ENCODE results near the gene BTRC.
"Not testable (repeated sequence)": the region's sequence is repeated elsewhere in the genome, so short reads cannot be mapped to it uniquely, and the experiment has no call there.

BTRC gene

DNA sequence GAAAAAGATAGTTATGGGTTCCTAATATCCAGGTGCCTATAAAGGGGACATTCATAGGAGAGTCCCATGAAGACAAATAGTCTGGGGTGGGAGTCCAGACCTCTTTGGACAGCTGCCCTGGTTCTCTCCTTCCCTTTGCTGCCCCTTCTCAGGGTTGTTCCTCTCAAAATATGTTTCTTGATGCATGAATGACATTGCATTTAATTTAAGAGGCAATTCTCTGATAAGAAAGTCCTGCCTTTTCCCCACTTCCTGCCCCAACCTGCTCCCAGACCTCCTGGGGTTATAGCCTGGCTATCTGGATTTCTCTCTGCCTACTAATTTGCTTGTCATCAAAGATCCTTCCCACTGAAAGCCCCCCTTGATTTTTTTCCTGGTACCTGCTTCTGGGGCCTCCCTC lies 12.5 kb upstream of the BTRC start:
- H3K27me3 ChIP-seq (ENCODE audit: control insufficient read depth in 2 of 2, insufficient read depth in 2 of 2, low read length in 2 of 2): no peaks in the 10 kb centered on the region
- H3K27ac ChIP-seq (ENCODE audit: low read depth in 2 of 2, low read length in 2 of 2): no peak overlapping the region
- H3K4me3 ChIP-seq (ENCODE audit: low read length in 2 of 2): no peak overlapping the region
- no peak overlapping the region for H3K9ac ChIP-seq (ENCODE audit: low read depth in 1 of 2, low read length in 2 of 2)
- no peaks in the 10 kb centered on the region for H3K36me3 ChIP-seq (ENCODE audit: control insufficient read depth in 2 of 2, insufficient read depth in 2 of 2, low read length in 2 of 2)
- no peaks in the 10 kb centered on the region for H3K9me3 ChIP-seq (ENCODE audit: control insufficient read depth in 2 of 2, low read length in 2 of 2)
- H3K4me1 ChIP-seq (ENCODE audit: control insufficient read depth in 2 of 2, insufficient read depth in 2 of 2, low read length in 2 of 2): no peaks in the 10 kb centered on the region

DNA sequence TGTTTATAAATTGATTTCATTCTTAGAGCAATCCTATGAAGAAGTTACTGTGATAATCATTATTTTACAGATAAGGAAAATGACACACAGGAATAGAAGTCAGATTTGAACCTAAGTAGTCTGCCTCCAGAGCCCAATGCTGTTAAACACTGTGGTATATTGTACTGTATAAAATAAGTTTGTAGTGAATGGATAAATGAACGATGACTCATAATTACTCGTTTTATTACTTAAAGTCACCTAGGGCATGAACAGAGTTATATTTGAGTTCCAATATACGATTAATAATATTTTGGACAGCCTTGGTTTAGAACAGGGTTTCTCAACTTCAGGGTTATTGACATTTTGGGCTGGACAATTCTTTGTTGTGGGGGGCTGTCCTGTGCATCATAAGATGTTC lies 7.8 kb upstream of the BTRC start:
- no peak overlapping the region for H3K4me3 ChIP-seq (ENCODE audit: low read length in 2 of 2)
- H3K36me3 ChIP-seq (ENCODE audit: control insufficient read depth in 2 of 2, insufficient read depth in 2 of 2, low read length in 2 of 2): no peaks in the 10 kb centered on the region

DNA sequence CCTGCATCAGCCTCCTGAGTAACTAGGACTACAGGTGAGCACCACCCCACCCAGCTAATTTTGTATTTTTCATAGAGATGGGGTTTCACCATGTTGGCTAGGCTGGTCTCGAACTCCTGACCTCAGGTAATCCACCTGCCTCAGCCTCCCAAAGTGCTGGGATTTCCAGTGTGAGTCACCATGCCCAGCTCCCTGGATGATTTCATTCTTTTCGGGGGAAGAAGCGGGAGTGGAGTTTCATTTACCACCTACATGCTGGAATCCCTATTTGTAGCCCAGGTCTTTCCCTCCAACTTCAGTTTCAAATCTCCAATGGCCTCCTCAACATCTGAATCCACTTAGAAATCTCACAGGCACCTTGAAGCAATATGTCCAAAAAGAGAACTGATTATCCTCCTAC lies 2.9 kb upstream of the BTRC start:
- no peaks in the 10 kb centered on the region for H3K36me3 ChIP-seq (ENCODE audit: control insufficient read depth in 2 of 2, insufficient read depth in 2 of 2, low read length in 2 of 2)
- no peaks in the 10 kb centered on the region for H3K9me3 ChIP-seq (ENCODE audit: control insufficient read depth in 2 of 2, low read length in 2 of 2)
- no peak overlapping the region for H3K27ac ChIP-seq (ENCODE audit: low read depth in 2 of 2, low read length in 2 of 2)
- no peak overlapping the region for H3K9ac ChIP-seq (ENCODE audit: low read depth in 1 of 2, low read length in 2 of 2)
- no peak overlapping the region for H3K4me3 ChIP-seq (ENCODE audit: low read length in 2 of 2)
- H3K4me1 ChIP-seq (ENCODE audit: control insufficient read depth in 2 of 2, insufficient read depth in 2 of 2, low read length in 2 of 2): peaks cover 11% of the 10 kb centered on the region in 2 donors
- H3K27me3 ChIP-seq (ENCODE audit: control insufficient read depth in 2 of 2, insufficient read depth in 2 of 2, low read length in 2 of 2): peaks cover 0 to 3% of the 10 kb centered on the region in 2 donors

More for the DNA sequence above, 7.8 kb upstream of the BTRC start:
- no peaks in the 10 kb centered on the region for H3K9me3 ChIP-seq (ENCODE audit: control insufficient read depth in 2 of 2, low read length in 2 of 2)
- H3K9ac ChIP-seq (ENCODE audit: low read depth in 1 of 2, low read length in 2 of 2): no peak overlapping the region
- H3K4me1 ChIP-seq (ENCODE audit: control insufficient read depth in 2 of 2, insufficient read depth in 2 of 2, low read length in 2 of 2): no peaks in the 10 kb centered on the region
- H3K27me3 ChIP-seq (ENCODE audit: control insufficient read depth in 2 of 2, insufficient read depth in 2 of 2, low read length in 2 of 2): peaks cover 0 to 3% of the 10 kb centered on the region in 2 donors
- no peak overlapping the region for H3K27ac ChIP-seq (ENCODE audit: low read depth in 2 of 2, low read length in 2 of 2)

DNA sequence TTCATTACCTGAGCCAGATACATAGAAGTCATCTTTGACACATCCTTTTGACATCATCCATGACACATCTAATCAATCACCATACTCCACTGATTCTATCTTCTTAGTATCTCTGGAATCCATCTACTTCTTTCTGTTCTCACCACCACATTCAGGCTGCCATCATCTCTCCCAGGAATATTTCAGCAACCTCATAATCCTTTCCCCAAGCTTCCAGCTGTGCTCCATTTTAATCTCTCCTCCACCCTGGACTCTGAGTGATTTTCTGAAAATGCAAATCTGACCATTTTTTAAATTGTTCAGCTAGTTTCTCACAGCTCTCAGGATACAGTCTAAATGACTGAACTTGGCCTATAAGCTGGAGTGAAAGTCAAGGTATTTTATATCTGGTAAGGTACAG lies 2.5 kb upstream of the BTRC start:
- H3K36me3 ChIP-seq (ENCODE audit: control insufficient read depth in 2 of 2, insufficient read depth in 2 of 2, low read length in 2 of 2): no peaks in the 10 kb centered on the region
- H3K9me3 ChIP-seq (ENCODE audit: control insufficient read depth in 2 of 2, low read length in 2 of 2): no peaks in the 10 kb centered on the region
- no peak overlapping the region for H3K9ac ChIP-seq (ENCODE audit: low read depth in 1 of 2, low read length in 2 of 2)
- peaks cover 0 to 3% of the 10 kb centered on the region in 2 donors for H3K27me3 ChIP-seq (ENCODE audit: control insufficient read depth in 2 of 2, insufficient read depth in 2 of 2, low read length in 2 of 2)
- no peak overlapping the region for H3K27ac ChIP-seq (ENCODE audit: low read depth in 2 of 2, low read length in 2 of 2)
- H3K4me3 ChIP-seq (ENCODE audit: low read length in 2 of 2): no peak overlapping the region
- peaks cover 11% of the 10 kb centered on the region in 2 donors for H3K4me1 ChIP-seq (ENCODE audit: control insufficient read depth in 2 of 2, insufficient read depth in 2 of 2, low read length in 2 of 2)

DNA sequence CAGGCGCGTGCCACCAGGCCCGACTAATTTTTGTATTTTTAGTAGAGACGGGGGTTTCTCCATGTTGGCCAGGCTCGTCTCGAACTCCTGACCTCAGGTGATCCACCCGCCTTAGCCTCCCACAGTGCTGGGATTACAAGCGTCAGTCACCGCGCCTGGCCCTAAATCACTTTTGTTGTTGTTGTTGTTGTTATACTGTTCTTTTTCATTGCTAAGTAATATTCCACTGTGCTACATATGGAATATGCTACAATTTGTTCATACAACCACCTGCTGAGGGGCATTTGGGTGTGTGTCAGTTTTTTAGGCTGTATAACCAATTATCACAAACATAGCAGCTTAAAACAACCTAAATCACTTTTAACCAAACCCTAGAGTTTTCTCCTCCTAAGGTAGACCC lies 1.1 kb upstream of the BTRC start:
- H3K36me3 ChIP-seq (ENCODE audit: control insufficient read depth in 2 of 2, insufficient read depth in 2 of 2, low read length in 2 of 2); H3K4me3 ChIP-seq (ENCODE audit: low read length in 2 of 2); H3K9ac ChIP-seq (ENCODE audit: low read depth in 1 of 2, low read length in 2 of 2); H3K9me3 ChIP-seq (ENCODE audit: control insufficient read depth in 2 of 2, low read length in 2 of 2); H3K27ac ChIP-seq (ENCODE audit: low read depth in 2 of 2, low read length in 2 of 2); H3K27me3 ChIP-seq (ENCODE audit: control insufficient read depth in 2 of 2, insufficient read depth in 2 of 2, low read length in 2 of 2): not testable (repeated sequence)
- peaks cover 11% of the 10 kb centered on the region in 2 donors for H3K4me1 ChIP-seq (ENCODE audit: control insufficient read depth in 2 of 2, insufficient read depth in 2 of 2, low read length in 2 of 2)

DNA sequence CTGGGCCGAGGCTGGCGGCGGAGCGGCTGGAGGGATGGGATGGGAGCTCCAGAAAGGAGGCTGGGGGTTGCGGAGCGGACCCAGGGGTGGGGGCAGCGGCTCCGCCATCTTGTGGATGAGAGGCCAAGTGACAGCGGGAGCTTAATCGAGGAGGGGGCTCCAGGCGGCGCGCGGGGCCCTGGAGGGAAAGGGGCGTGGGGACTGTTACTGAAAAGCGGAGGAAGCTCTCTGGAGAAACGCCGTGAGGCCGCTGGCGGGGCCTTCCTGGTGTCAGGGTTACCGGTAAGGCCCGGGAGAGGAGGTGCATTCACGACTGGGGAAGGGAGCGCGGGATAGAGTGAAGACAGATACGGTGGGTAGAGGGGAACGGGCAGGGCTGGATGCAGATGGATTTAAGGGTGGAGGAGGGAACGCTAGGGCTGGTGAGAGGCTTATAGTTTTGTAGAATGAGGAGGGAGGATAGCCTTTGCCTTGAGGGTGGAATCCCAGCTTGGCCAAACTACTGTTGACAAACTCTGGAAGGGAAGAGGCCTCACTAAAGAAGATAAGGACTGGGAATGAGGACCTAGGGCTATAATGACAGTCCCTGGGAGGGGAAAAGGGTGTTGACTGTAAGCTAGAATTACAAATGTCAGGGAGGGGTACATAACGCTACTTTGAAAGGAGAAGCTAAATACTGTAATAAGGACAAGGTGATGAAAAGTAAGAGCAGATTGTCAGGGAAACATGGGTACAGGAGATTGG lies 535 bp downstream of the BTRC start:
- H3K4me1 ChIP-seq (ENCODE audit: control insufficient read depth in 2 of 2, insufficient read depth in 2 of 2, low read length in 2 of 2): peaks cover 11% of the 10 kb centered on the region in 2 donors
- H3K36me3 ChIP-seq (ENCODE audit: control insufficient read depth in 2 of 2, insufficient read depth in 2 of 2, low read length in 2 of 2): no peaks in the 10 kb centered on the region
- H3K4me3 ChIP-seq (ENCODE audit: low read length in 2 of 2): peak overlapping the region; percentile 84 to 91

DNA sequence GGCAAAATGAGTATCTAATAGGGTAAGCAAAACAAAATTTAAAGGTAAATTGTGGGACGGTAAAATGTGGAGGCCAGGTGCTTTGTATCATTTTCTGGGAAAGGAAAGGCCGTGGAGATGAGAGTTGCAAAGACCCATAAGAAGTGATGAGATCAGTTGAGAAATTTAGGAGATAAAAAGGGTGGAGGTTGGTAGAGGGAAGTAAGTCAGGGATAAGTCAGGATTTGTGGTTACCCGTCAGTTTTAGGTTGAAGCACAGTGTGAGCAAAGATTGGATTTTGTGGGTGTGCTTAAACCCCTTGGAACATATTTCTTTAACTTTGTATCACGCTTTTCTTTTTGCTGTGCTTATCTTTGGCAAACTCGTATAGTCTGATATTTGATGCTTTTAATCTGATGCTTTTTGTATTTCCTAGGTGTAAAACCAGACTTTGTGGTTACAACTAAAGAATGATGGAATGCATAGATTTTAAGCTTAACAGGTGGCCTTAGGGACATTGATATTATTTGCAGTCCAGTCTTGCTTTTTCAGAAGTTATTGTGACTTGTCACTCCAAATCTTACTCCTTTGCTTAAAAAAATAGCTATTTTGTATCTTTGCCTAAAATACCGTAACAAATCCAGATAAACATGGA lies 1.2 kb downstream of the BTRC start:
- no peaks in the 10 kb centered on the region for H3K9me3 ChIP-seq (ENCODE audit: control insufficient read depth in 2 of 2, low read length in 2 of 2)
- H3K4me1 ChIP-seq (ENCODE audit: control insufficient read depth in 2 of 2, insufficient read depth in 2 of 2, low read length in 2 of 2): peaks cover 11% of the 10 kb centered on the region in 2 donors
- H3K27me3 ChIP-seq (ENCODE audit: control insufficient read depth in 2 of 2, insufficient read depth in 2 of 2, low read length in 2 of 2): no peaks in the 10 kb centered on the region
- peak overlapping the region; percentile 74 to 77 for H3K9ac ChIP-seq (ENCODE audit: low read depth in 1 of 2, low read length in 2 of 2)
- peak overlapping the region; percentile 84 to 91 for H3K4me3 ChIP-seq (ENCODE audit: low read length in 2 of 2)
- no peaks in the 10 kb centered on the region for H3K36me3 ChIP-seq (ENCODE audit: control insufficient read depth in 2 of 2, insufficient read depth in 2 of 2, low read length in 2 of 2)
- peak overlapping the region in 1 of 2 donors; percentile 84 for H3K27ac ChIP-seq (ENCODE audit: low read depth in 2 of 2, low read length in 2 of 2)

More for the DNA sequence above, 535 bp downstream of the BTRC start:
- Histone ChIP-seq H3K27me3 (ENCODE audit: control insufficient read depth in 2 of 2, insufficient read depth in 2 of 2, low read length in 2 of 2) (no peaks in the 10 kb centered on the region), H3K27ac (ENCODE audit: low read depth in 2 of 2, low read length in 2 of 2) (peak overlapping the region; percentile 80 to 84), H3K9ac (ENCODE audit: low read depth in 1 of 2, low read length in 2 of 2) (peak overlapping the region; percentile 74 to 77), H3K9me3 (ENCODE audit: control insufficient read depth in 2 of 2, low read length in 2 of 2) (no peaks in the 10 kb centered on the region)

DNA sequence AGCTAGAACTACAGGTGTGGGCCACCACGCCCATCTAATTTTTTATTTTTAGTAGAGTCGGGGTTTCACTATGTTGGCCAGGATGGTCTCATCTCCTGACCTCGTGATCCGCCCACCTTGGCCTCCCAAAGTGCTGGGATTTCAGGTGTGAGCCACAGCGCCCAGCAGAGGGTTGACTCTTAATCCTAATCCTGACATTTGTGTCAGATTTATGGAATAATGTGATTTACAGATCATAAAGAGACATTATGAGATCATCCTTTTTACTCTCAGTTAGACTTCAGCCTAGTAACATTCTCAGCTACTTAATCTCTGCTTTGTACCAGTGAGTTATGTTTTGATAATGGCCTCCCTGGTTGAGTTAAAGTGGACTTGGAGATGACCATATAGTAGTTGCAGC lies 2.2 kb downstream of the BTRC start:
- H3K9ac ChIP-seq (ENCODE audit: low read depth in 1 of 2, low read length in 2 of 2): no peak overlapping the region
- no peak overlapping the region for H3K27ac ChIP-seq (ENCODE audit: low read depth in 2 of 2, low read length in 2 of 2)
- H3K4me3 ChIP-seq (ENCODE audit: low read length in 2 of 2): no peak overlapping the region
- H3K36me3 ChIP-seq (ENCODE audit: control insufficient read depth in 2 of 2, insufficient read depth in 2 of 2, low read length in 2 of 2): no peaks in the 10 kb centered on the region
- H3K27me3 ChIP-seq (ENCODE audit: control insufficient read depth in 2 of 2, insufficient read depth in 2 of 2, low read length in 2 of 2): no peaks in the 10 kb centered on the region
- no peaks in the 10 kb centered on the region for H3K9me3 ChIP-seq (ENCODE audit: control insufficient read depth in 2 of 2, low read length in 2 of 2)
- peaks cover 11% of the 10 kb centered on the region in 2 donors for H3K4me1 ChIP-seq (ENCODE audit: control insufficient read depth in 2 of 2, insufficient read depth in 2 of 2, low read length in 2 of 2)

DNA sequence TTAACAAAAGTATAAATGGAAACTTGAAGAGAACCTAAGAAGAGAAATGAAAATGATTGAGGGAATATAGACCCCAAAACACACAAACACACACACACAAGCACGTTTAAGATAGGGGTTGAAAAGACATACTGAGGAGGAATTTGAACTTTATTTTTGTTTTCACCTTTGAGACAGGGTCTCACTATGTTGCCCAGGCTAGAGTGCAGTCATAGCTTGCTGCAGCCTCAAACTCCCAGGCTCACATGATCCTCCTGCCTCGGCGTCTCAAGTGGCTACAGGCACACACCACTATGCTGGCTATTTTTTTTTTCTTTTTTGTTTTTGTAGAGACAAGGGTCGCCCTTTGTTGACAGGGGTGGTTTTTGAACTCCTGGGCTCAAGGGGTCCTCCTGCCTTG lies 4.0 kb downstream of the BTRC start:
- Histone ChIP-seq H3K4me1 (ENCODE audit: control insufficient read depth in 2 of 2, insufficient read depth in 2 of 2, low read length in 2 of 2) (peaks cover 11% of the 10 kb centered on the region in 2 donors), H3K4me3 (ENCODE audit: low read length in 2 of 2) (no peak overlapping the region), H3K27me3 (ENCODE audit: control insufficient read depth in 2 of 2, insufficient read depth in 2 of 2, low read length in 2 of 2) (no peaks in the 10 kb centered on the region), H3K36me3 (ENCODE audit: control insufficient read depth in 2 of 2, insufficient read depth in 2 of 2, low read length in 2 of 2) (no peaks in the 10 kb centered on the region), H3K9me3 (ENCODE audit: control insufficient read depth in 2 of 2, low read length in 2 of 2) (no peaks in the 10 kb centered on the region), H3K27ac (ENCODE audit: low read depth in 2 of 2, low read length in 2 of 2) (no peak overlapping the region), H3K9ac (ENCODE audit: low read depth in 1 of 2, low read length in 2 of 2) (no peak overlapping the region)

DNA sequence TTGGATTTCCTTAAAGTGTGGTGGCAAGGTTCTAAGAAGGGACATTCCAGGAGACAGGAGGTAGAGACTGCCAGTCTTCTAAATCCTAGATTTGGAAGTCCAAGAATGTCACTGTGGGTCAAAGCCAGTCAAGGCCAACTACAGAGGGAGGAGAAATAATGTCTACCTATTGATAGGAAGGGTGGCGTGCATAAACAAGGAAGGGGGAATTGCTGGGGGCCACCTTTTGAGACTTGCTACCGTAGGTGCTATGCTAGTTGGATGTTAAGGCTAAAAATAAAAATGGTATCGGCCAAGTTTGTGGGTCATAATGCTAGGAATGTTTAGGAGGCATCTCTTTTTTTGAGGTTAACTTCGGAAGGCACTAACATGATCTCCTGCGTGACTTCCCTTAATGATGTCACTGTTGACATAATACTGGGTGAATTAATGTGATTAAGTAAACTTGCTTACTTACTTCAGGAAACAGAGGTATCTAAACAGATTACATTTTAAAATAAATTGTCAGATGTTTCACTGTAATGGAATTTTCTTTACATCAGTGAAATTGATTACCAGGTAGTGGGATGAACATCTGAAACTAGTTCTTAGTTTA lies 4.8 kb downstream of the BTRC start:
- no peaks in the 10 kb centered on the region for H3K36me3 ChIP-seq (ENCODE audit: control insufficient read depth in 2 of 2, insufficient read depth in 2 of 2, low read length in 2 of 2)
- peaks cover 7% of the 10 kb centered on the region in 2 donors for H3K4me1 ChIP-seq (ENCODE audit: control insufficient read depth in 2 of 2, insufficient read depth in 2 of 2, low read length in 2 of 2)
- H3K4me3 ChIP-seq (ENCODE audit: low read length in 2 of 2): no peak overlapping the region
- H3K27me3 ChIP-seq (ENCODE audit: control insufficient read depth in 2 of 2, insufficient read depth in 2 of 2, low read length in 2 of 2): no peaks in the 10 kb centered on the region
- H3K27ac ChIP-seq (ENCODE audit: low read depth in 2 of 2, low read length in 2 of 2): no peak overlapping the region
- no peak overlapping the region for H3K9ac ChIP-seq (ENCODE audit: low read depth in 1 of 2, low read length in 2 of 2)
- no peaks in the 10 kb centered on the region for H3K9me3 ChIP-seq (ENCODE audit: control insufficient read depth in 2 of 2, low read length in 2 of 2)

Data from mucosa of rectum (tissue), 2 donors.